Astrocyte of the spinal cord (primary cell): Measurements from ENCODE around the gene CHCHD3.

Experiments
- DNase-seq: peaks from one replicate; pipeline ENCODE4 v3.0.0; 2011; ENCODE audit warnings: low read depth, low spot score
- H3K4me3 ChIP-seq: 2 replicates; pipeline ENCODE4 v1.5.1; 2011; ENCODE audit warnings: low read depth, mild to moderate bottlenecking, low read length, moderate library complexity
- in situ Hi-C: cut with HindIII; loops from 2 replicates; pipeline ENCODE4 v1.10.0; 2017; ENCODE audit warnings: low sequenced_read_pairs
- TF ChIP-seq, protein P1 (sequence below): IDR thresholded peaks from 2 replicates; pipeline ENCODE4 v1.5.1; 2012; ENCODE audit warnings: low read depth, mild to moderate bottlenecking, low read length, inconsistent platforms

The CHCHD3 gene

DNA sequence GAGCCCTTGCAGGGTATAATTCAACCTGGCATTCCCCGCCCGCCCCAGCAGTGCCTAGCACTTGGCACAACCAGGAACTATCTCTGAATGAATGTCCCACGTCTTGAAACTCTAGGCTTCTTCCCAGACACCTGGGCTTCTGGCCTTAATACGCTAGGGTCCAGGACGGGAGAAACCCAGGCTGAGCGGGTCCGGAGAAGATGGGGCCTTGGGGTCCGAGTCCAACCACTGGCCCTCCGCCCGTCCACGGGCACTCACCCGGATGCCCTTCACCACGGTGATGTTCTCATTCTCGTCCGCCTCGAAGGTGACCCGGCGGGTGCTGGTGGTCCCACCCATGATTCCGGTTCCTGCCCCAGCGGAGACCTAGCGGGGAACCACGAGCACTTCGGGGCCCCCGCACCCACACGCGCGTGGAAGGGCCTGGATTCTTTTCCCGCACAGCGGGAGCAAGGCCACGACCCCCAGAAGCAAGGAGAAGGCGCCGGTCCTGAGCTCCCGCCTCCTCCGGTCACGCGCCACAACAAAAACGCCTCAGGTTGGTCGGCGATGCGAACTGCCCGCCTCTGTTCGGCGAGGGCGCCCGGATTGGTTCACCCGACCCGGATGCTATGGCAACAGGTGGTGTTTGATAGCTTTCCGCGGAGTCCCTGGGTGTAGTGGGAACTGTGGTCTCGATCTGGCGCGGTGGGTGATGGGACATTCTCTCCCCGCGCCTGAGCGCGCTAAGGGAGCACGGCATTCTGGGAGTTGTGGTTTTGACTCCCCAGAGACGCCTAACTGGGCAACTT lies at the start of gene CHCHD3:
Gene CHCHD3 (minus strand): TSS at position 492 of the 791 bp plus-strand sequence. CDS start 153 bp downstream, at position 339.
- DNase-seq: peak; percentile 98
- in situ Hi-C loops: no loop called here
- TF ChIP-seq, protein P1, sequence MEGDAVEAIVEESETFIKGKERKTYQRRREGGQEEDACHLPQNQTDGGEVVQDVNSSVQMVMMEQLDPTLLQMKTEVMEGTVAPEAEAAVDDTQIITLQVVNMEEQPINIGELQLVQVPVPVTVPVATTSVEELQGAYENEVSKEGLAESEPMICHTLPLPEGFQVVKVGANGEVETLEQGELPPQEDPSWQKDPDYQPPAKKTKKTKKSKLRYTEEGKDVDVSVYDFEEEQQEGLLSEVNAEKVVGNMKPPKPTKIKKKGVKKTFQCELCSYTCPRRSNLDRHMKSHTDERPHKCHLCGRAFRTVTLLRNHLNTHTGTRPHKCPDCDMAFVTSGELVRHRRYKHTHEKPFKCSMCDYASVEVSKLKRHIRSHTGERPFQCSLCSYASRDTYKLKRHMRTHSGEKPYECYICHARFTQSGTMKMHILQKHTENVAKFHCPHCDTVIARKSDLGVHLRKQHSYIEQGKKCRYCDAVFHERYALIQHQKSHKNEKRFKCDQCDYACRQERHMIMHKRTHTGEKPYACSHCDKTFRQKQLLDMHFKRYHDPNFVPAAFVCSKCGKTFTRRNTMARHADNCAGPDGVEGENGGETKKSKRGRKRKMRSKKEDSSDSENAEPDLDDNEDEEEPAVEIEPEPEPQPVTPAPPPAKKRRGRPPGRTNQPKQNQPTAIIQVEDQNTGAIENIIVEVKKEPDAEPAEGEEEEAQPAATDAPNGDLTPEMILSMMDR: no peak
- H3K4me3 ChIP-seq: peak within 1 kb of the TSS; percentile 97

DNA sequence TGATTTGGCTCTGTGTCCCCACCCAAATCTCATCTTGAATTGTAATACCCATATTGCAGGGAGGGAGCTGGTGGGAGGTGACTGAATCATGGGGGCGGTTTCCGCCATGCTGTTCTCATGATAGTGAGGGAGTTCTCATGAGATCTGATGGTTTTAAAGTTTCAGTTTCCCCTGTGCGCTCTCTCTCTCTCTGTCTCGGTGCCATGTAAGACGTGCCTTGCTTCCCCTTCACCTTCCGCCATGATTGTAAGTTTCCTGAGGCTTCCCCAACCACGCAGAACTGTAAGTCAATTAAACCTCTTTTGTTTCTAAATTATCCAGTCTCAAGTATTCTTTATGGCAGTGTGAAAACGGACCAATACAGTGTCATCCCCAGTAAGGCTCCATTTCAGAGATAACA lies 48.3 kb upstream of the CHCHD3 start:
- in situ Hi-C loops: no loop called here
- H3K4me3 ChIP-seq: no peak overlapping the region
- TF ChIP-seq, protein P1: no peak
- DNase-seq: no peak

DNA sequence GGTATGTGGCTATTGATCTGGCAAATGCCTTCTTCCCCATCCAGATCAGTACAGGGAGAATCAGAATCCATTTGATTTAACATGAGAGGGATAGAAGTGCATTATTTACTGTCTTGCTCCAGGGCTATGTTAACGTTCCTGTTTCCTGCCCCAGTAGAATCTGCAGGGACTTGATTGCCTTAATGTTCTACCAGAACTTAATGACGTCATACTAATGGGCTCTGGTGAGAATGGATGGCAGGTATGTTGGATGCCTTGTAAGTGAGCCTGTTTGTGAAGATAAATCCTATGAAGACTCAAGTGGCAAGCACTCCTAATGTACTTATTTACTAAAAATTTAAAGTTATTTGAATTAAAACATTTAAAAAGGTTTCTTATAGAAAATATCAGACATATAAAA lies 44.5 kb upstream of the CHCHD3 start:
- in situ Hi-C loops: no loop called here
- TF ChIP-seq, protein P1: no peak
- no peak overlapping the region for H3K4me3 ChIP-seq
- DNase-seq: no peak

DNA sequence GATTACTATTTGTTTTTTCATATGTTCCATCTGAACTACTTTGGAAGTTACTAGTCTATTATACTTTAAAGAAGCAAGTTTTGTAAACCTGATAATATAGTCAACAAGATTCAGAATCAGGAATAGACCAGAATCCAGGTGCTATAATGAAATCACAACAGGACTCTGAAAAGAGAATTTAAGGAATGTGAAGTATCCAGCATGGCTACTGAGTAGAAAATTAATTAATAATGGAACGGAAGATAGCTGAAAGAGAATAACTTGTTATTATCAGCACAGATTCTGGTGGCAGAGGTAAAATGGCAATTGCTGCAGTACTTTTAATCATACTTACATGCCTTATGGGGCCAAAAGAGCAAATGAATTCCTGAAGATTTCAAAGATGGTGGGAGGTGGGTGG lies 43.1 kb upstream of the CHCHD3 start:
- TF ChIP-seq, protein P1: no peak
- H3K4me3 ChIP-seq: no peak overlapping the region
- no peak for DNase-seq
- in situ Hi-C loops: no loop called here

DNA sequence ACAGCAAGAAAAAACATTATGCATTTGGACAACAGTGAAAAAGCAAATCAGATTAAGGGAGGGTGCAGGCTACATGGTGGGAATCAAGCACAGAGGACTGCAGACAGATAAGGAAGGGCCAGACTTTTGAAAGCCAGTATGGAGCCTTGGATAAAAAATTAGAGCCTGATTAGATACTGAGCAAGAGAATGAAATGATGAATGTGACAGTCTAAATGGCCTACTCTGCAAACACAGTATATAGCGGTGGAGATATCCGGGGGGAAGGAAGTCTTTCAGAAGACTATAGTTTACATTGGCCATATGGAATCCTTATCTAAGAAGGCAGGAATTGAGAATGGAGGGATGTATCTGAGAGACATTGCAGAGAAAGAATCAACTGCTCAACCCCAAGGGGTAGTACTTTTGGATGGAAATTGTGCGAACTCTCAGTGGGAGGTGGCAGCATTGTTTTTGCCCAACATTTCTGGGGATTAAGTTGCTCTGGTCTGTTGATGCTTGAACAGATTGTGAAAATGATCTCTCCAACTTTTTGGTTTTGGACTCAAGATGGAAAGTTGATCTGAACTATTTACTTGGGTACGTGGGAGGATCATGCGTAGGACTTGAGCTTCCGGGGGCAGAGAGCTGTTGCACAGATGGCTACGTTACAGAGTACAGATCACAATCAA lies 39.4 kb upstream of the CHCHD3 start:
- in situ Hi-C loops: no loop called here
- TF ChIP-seq, protein P1: no peak
- H3K4me3 ChIP-seq: no peak overlapping the region
- DNase-seq: no peak

DNA sequence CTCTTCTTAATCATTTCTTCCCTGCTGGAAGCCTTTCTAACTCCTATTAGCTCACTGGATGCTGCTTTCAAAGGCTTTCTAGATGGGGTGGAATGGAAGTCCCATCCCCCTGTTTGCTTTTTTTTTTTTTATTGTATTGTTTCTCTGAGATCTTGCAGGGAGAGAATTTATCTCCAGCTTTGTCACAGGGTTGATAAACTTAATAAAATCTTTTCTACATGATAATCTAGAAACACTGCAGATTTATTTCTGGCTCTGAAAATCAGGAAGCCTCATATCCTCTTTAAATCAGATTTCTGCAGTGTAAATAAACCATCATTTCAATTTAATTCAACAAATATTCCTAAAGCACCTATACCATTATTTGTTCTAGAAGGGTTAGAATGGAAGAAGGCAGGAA lies 37.2 kb upstream of the CHCHD3 start:
- in situ Hi-C loops: no loop called here
- TF ChIP-seq, protein P1: no peak
- DNase-seq: no peak
- no peak overlapping the region for H3K4me3 ChIP-seq
